GM13977 (cell line): ENCODE measurements around the gene MME.

Source experiments
- DNase-seq: peaks from one replicate; pipeline ENCODE4 v3.0.0; 2012; ENCODE audit warnings: low spot score
- in situ Hi-C: fragments of 300-500 bp; cut with MboI; formaldehyde crosslinking; loops from one replicate; pipeline ENCODE4 v1.12.0; 2022; ENCODE audit warnings: low sequenced_read_pairs, low pct_unique_long_range_greater_than_20kb, mixed read lengths, inconsistent platforms; ENCODE audit not compliant: unreplicated experiment
- TF ChIP-seq, protein P1 (sequence below): IDR thresholded peaks from 2 replicates; pipeline ENCODE4 v1.5.1; 2012; ENCODE audit warnings: mild to moderate bottlenecking, control low read depth; ENCODE audit not compliant: insufficient read depth; ENCODE audit errors: extremely low read depth, missing control alignments

Gene MME

DNA sequence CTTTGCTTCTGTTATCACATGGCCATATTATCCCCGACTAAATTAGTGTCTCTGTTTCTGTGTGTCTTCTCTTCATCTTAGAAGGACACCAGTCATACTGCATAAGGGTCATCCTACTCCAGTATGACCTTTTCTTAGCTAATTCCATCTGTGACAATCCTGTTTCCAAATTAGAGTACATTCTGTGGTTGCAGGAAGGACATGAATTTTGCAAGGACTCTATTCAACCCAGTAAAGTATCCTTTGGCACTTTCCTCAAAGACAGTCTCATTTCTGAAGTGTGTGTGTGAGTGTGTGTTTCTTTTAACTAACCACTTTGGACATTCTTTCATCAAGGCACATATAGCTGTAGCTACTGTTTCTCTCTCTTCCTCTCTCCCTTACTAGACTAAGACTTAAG, 15.2 kb upstream of the MME start:
- TF ChIP-seq, protein P1, sequence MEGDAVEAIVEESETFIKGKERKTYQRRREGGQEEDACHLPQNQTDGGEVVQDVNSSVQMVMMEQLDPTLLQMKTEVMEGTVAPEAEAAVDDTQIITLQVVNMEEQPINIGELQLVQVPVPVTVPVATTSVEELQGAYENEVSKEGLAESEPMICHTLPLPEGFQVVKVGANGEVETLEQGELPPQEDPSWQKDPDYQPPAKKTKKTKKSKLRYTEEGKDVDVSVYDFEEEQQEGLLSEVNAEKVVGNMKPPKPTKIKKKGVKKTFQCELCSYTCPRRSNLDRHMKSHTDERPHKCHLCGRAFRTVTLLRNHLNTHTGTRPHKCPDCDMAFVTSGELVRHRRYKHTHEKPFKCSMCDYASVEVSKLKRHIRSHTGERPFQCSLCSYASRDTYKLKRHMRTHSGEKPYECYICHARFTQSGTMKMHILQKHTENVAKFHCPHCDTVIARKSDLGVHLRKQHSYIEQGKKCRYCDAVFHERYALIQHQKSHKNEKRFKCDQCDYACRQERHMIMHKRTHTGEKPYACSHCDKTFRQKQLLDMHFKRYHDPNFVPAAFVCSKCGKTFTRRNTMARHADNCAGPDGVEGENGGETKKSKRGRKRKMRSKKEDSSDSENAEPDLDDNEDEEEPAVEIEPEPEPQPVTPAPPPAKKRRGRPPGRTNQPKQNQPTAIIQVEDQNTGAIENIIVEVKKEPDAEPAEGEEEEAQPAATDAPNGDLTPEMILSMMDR = no peak
- no peak for DNase-seq

DNA sequence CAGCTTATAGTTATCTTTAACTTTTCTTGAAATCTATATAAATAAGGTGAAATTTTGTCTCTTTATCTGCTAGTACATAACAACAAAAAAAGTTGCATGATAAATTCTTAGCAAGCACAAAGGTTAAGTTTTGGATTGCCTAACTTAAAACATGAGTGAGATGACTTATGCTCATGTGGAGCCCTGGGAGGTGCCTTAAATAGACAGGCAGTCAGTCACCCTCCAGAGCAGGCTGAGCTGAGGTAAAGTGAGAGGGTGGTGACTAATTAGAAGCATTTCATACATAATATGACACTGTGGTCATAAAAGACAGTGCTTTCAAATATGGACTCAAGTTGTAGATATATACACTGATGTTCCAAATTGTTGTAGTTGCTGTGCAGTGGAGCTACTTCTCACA, 14.6 kb upstream of the MME start:
- DNase-seq = no peak
- in situ Hi-C loops = no loop called here
- TF ChIP-seq, protein P1 = no peak

More for the DNA sequence above, 15.2 kb upstream of the MME start:
- in situ Hi-C loops = no loop called here

DNA sequence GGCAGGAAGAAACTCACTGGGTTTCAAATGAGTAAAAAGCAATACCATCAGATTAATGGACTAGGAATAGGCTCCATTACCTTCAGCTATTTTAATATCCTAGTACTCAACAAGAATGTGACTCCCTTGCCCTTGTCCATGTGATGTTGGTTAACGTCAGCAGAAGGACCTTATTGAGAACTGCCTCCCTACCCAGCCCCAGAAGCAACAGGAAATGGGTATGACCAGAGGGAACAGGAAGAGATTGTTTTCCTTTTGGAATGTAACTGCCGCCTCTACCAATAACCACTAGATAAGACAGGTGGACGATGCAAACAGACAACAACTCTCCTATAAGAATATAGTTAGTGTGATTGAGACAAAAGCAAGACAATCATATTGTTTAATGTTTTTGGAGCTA, 10.4 kb upstream of the MME start:
- DNase-seq = no peak
- in situ Hi-C loops = no loop called here
- TF ChIP-seq, protein P1 = no peak

DNA sequence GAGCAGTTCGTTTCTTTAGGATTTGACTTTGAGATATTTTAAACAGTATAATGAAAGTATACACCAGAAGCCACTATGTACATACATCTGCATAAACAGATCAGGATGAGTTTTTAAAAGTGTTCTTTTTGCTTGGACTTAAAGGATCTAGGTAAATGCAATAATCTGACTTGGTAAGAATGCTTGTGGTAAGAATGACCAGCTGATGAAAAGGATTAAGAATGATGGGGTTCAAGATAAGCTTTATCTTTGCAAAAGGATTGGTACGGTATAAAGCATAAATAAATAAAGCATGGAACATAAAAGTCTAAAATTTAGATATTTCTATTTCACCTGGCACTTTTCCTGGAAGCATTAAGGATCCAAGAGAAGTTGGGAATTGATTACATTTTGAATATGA, 9.8 kb upstream of the MME start:
- DNase-seq = no peak
- in situ Hi-C loops = no loop called here
- TF ChIP-seq, protein P1 = no peak

DNA sequence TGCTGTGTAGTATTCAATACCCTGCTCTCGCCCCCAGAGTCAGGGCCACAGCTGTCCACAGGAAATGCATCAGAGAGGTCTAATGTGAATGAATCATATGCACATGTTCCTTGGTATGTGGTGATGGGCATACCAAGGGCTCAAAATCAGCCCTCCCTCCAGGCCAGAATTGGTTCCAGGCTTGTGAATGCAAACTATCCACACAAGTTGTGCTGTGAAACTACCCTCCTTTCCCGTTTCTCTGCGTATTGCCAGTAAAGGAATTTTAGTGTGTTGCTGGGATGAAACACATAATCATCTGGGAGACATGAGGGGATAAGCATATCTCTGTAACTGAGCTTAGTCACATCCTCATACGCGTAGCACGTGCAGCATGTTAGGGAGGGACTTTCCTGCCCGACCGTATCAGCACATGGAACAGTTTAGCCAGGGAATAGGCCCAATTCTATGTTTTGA, 9.2 kb upstream of the MME start:
- in situ Hi-C loops = no loop called here
- TF ChIP-seq, protein P1 = no peak
- DNase-seq = no peak

DNA sequence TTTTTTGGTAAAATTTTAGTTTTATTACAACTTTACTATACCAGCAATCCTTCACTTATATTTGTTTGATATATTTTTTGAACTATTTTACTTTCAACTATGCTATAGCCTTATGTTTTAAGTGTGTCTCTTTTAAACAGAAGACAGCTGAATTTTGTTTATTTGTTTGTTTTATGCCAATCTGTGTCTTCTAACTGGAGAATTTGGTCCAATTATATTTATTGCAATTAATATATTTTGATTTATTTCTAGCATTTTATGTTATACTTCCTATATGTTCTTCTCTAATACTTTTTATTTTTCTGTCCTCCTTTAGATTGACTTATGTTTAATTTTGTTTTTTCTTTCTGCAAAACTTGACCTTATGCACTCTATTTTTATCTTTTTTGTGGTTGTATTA, 4.9 kb upstream of the MME start:
- DNase-seq = no peak
- in situ Hi-C loops = no loop called here
- TF ChIP-seq, protein P1 = no peak

DNA sequence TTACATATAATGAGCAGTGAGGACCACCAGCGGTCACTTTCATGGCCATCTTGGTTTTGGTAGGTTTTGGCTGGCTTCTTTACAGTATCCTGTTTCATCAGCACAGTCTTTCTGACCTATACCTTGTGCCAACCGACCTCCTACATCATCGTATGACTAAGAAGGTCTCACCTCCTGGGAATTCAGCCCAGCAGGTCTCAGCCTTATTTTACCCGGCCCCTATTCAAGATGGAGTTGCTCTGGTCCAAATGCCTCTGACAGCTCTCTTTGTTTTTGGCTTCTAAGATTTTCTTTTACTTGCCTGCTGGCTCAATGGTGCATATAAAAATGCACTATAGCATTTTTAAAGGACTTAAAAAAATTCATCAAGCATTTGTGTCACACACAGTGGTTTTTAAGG, 3.2 kb upstream of the MME start:
- TF ChIP-seq, protein P1 = no peak
- no peak for DNase-seq
- in situ Hi-C loops = no loop called here
